NCI-H748 treated with DMSO at 0.1 percent for 48 hours (cell line): ENCODE results near the gene NEURL4.
A peak's percentile ranks its signal among the peaks of the same experiment; 100 is the strongest.
"Not testable (repeated sequence)": the region's sequence is repeated elsewhere in the genome, so short reads cannot be mapped to it uniquely, and the experiment has no call there.

Experiments
- DNase-seq: peaks from one replicate; lab custom pipeline; 2025; lab: John Stamatoyannopoulos, UW

Gene NEURL4

DNA sequence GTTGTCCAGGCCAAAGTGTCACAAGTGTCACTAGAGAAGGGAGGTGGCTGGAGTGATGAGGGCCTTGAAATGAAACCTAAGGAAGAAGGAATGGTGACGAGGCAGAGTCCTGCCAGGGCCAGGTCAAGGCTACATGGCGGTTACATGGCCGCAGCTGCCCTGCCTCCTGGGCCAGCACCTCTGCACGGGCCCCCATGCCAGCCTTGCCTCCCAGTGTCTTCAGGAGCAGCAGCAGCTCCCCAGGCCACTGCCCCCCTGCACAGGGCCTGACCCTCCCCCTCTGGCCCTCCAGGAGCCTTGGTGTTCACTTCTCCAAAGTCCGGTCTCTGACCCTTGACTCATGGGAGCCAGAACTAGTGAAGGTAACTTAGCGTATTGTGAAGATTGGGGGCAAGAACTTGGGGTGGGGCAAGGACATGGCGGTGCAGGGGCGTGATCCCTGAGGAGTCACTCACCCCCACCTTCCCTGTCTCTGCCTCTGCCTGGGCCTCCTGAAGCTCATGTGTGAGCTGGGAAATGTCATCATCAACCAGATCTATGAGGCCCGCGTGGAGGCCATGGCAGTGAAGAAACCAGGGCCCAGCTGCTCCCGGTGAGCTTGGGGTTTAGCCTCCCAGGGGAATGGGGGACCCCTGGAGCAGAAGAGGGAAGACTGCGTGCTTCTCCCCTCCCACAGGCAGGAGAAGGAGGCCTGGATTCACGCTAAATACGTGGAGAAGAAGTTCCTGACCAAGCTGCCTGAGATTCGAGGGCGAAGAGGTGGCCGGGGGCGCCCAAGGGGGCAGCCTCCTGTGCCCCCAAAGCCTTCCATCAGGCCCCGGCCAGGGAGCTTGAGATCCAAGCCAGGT is 18.7 kb upstream of the NEURL4 start:
- no peak for DNase-seq

DNA sequence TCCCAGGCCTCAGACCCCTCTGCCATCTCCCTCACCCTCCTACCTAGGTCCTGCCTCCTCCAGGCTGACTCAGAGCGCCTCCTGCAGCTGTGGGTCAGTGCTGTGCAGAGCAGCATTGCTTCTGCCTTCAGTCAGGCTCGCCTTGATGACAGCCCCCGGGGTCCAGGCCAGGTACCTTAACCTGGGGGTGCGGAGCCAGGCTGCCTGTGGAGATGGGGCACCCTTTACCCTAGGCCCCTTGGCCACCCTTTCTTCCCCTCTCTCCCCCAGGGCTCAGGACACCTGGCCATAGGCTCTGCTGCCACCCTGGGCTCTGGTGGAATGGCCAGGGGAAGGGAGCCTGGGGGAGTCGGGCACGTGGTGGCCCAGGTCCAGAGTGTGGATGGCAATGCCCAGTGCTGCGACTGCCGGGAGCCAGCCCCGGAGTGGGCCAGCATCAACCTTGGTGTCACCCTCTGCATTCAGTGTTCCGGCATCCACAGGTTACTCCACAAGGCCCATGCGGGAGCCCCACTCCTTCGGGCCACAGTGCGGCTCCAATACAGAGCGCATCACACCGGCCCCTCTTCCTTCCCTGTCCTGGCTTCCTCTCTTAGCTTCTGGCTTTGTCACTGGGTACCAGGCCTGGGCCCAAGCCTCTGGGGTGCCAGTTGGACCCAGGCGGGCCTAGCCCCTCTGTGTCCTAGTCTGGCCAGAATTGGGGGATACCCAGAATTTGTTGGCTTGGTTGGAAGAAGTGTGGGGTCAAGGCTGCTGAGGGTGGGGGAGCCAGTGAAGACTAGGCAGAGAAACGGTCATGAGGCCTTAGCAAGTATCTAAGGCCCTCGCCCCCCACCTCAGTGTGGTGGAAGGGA is 17.9 kb upstream of the NEURL4 start:
- DNase-seq, result no peak

DNA sequence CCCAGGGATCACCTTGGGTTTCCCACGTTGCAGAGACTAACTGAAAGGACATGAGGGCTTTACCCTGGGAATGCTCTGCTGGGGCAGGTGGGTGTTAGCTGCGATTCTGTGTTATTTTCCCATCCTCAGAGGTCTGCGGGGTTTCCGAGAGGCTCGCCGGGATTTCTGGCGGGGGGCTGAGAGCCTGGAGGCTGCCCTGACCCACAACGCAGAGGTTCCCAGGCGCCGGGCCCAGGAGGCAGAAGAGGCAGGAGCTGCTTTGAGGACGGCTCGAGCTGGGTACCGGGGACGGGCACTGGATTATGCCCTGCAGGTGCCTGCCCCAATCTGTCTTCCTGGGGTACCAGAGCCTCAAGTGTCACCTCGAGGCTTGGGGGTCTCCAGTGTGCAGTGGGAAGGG is 14.1 kb upstream of the NEURL4 start:
- no peak for DNase-seq

DNA sequence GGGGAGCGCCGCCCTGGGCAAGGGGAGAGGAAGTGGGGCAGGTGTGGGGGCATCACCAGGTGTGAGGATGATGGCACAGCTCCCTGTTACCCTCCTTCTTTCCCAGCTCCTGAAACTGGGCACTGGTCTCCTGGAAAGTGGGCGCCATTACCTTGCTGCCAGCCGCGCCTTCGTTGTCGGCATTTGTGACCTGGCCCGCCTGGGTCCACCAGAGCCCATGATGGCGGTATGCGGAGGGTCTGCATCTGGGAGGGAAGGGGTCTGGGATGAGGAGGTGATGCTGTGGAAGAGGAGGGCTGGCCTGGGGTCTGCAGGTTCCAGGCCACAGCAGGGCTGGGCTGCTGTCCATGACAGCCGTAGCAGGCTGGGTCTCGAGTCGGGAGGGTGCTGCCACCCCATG is 12.7 kb upstream of the NEURL4 start:
- DNase-seq, result no peak

DNA sequence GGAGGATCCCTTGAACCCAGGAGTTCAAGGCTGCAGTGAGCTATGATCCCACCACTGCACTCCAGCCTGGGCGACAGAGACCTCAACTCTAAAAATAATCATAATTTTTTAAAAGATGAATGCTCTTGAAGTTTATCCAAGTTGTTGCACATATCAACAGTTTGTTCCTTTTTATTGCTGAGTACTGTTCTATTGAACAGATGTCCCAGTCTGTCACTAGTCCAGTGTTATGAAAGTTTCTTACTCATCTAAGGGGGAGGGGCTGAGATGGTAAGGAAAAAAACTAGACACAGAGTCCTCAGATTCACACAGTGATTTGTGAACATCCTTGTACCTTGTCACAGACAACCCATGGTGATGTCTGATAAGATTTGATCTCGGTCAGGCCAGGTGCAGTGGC is 11.0 kb upstream of the NEURL4 start:
- DNase-seq, result no peak

DNA sequence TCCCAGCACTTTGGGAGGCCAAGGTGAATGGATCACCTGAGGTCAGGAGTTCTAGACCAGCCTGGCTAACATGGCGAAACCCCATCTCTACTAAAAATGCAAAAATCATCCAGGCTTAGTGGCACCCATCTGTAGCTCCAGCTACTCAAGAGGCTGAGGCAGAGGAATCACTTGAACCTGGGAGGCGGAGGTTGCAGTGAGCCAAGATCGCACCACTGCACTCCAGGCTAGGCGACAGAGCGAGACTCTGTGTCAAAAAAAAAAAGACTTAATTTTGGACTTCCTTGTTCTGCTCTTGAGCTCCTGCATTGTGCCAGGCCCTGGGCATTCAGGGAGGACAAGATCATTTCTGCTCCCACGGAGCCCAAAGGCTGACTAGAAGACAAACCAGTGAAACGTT is 8.5 kb upstream of the NEURL4 start:
- not testable (repeated sequence) for DNase-seq

DNA sequence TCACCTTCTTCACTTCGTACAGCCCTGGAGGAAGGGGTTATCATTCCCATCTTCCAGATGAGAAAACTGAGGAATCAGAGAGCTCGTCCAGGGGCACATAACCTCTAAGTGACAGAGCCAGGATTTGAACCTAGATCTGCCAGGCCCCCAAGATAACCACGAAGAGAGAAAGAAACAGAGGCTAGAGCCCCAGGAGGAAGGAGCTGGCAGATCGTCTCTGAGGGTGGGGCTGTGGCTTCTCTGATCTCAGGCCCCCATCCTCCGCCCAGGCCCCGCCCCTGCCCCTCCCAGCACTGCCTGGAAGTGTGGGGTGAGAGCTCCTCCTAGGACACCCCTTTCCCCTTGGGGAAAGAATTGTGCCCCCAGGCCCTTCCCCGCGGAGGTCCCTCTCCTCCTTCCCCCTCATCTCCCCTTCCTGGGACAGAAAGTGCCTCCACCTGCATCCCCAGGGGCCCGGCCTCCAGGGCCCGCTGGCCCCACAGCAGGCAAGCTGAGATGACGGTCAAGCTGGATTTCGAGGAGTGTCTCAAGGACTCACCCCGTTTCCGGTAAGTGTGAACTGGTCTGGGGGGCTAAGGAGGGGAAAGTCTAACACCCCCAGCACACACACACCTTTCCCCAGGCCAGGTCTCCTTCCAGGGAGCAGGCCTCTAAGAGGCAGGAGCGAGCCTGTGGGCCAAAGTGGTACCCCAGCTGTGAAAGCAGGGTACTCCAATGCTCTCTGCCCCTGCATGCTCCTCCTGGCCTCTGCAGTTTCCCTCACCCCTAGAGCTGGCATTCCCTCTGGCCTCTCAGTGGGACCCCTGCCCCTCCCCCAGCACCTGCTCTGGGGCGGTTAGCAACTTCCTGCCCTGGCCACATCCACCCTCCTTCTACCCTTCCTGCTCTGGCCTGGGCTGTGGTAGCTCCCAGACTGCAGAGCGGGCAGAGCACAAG is 7.4 kb upstream of the NEURL4 start, which contains the start of gene ACAP1:
Gene ACAP1, plus strand, starts transcription at position 290 of the 936 bp plus-strand sequence. Its CDS starts 206 bp downstream, at position 496.
- no peak for DNase-seq

DNA sequence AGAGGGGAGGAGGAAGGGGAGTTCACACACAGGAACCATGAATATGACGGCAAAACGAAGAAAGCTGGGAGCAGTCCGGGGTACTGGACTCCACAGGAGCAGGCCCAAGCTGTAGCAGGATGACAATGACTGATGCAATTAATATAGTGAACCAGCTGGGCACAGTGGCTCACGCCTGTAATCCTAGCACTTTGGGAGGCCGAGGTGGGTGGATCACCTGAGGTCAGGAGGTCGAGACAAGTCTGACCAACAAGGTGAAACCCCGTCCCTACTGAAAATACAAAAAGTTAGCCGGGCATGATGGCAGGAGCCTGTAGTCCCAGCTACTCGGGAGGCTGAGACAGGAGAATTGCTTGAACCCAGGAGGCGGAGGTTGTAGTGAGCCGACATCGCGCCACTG is 6.6 kb upstream of the NEURL4 start:
- not testable (repeated sequence) for DNase-seq

DNA sequence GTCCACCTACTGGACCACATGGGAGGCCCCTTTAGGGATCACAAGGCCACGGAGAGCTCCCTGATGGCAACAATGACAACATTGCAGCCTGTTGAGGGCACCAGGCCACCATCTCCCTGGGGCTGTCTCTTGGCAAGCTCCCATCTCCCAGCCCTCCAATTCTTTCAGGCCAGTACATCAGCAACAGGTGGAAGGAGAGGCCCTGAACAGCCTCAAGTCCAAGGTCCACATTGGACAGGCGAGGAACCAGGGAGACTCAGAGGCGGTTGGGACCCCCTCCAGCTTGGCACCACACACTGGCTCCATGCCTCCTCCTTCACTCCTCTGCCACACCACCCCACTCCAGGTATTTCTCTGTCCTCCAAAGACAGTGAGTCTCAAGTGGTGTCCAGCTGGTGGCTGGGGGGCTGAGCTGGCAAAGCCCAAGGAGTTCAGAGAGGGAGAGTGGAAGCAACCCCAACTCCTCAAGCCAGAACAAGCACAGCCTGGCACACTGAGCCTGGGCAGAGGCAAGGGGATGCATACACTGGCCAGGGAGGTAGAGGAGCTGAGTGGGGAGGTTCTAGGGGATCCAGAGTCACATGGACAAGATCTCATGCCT is 5.9 kb upstream of the NEURL4 start:
- DNase-seq, result no peak

DNA sequence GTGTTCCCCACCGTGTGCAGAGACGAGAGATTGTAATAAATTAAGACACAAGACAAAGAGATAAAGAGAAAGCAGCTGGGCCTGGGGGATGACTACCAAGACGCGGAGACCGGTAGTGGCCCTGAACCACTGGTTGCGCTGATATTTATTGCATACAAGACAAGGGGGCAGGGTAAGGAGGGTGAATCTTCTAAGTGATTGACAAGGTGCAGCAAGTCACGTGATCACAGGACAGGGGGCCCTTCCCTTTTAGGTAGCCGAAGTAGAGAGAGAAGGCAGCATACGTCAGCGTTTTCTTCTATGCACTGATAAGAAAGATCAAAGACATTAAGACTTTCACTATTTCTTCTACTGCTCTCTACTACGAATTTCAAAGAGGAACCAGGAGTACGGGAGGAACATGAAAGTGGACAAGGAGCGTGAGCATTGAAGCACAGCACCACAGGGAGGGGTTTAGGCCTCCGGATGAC is 3.5 kb upstream of the NEURL4 start:
- DNase-seq, result not testable (repeated sequence)

DNA sequence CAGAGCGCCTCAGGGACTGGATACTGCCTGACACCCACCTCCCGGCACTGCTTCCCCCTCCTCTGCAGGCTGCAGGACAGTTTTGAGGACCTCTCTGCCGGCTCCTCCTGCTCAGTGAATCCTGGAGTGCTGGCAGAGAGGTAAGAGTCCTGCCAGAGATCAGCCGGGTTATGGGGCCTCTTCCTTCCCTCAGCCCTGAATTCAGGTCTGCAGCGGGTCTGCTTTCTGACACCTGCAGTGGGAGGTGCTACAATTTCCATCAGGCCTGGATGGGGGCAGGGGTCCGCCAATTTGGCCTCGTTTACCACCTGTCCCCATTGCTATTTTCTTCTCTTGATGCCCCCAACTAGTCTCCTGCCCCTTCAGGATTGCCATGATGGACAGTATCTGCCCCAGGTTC is 3.0 kb upstream of the NEURL4 start:
- DNase-seq, result no peak

DNA sequence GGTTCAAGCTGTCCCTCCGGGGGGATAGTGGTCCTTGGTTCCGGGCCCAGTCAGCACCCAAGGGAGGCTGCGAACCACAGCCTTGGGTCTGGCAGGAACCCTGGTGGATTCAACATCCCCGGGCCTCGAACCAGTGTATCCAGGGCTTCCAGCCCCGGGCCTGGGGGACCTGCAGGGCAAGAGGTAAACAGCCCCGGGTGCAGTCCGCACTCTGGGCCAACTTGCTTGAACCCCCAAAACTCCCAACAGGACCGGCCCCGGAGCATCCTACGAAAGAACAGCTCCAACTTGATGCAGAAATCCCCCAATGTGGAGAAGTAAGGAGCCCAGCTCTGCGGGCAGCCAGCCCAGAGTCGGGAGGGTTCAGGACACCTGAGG is 1.5 kb upstream of the NEURL4 start:
- no peak for DNase-seq

DNA sequence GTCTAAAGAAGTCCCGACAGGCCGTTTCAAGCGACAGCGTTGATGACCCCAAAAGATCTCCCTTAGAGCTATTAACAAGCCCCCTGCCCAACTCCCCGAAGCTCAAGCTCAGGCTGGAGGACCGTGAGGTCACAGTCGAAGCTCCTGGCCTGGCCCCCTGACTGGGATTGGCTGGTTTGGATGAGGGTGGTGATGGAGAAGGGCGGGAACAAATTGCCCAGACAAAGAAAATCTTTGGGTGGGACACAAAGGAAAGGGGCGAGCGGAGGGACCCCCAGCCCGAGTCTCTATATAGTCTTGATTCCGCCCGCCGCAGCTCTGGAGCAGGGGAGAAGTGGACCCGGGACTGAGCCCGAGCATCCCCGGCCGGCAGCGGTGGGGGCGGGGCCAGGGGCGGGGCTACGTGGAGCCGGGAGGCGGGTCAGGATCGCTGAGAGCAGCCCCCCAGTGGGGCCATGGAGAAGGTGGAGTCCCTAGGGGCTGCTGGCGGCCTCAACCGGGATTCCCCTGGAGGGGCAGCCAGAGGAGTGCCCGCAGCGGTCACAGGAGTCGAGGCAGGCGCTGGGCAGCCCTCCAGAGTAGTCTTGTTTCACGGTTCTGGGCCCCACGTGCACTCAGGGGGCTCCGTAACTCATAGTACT is 982 bp upstream of the NEURL4 start:
- peak; percentile 80 for DNase-seq

DNA sequence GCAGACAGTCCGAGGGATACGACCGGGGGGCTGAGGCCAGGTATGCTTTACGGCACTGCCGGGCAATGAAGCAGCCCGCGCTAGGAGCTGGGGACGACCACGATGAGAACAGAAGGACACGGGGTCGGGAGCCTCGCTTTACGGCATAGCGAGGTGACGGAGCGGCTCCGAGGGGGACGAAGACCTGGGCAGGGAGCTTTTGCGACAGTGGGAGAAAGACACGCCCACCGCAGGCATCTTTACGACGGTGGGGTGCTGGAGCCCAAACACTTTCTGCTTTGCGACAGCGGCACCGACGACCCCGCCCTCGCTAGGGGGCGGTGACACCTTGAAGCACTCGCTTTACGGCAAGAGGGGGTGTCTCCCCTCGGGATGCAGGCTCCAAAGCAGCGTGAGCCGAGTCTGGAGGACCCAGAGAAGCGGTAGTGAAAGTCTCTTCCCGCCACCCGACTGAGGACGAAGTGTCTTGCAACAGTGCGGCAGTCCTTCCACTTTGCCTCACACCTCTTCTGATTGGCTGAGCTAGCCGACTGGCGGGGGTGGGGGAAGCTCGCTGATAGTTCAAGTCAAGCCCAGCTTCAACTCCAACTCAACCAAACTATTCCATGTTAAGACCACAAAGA is 350 bp upstream of the NEURL4 start:
- peak; percentile 98 for DNase-seq

DNA sequence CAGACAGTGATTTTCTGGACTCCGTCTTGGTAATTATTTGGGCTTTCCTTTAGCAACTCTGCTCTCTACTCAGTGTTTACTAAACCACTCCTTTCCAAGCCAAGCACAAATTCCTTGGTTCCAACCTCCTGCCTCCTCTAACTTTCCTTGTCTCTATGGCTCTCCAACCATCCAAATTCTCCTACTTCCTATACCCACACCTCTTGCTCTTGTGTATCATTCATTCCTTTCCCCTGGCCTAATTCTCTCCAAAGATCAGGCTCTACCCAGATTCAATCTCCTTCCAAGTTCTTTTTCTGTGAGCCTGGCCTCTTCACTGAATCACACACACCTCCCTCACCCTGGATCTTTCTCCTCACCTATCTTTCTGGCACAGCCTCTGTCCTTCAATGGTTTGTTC is 1.1 kb downstream of the NEURL4 start:
- DNase-seq, result no peak

DNA sequence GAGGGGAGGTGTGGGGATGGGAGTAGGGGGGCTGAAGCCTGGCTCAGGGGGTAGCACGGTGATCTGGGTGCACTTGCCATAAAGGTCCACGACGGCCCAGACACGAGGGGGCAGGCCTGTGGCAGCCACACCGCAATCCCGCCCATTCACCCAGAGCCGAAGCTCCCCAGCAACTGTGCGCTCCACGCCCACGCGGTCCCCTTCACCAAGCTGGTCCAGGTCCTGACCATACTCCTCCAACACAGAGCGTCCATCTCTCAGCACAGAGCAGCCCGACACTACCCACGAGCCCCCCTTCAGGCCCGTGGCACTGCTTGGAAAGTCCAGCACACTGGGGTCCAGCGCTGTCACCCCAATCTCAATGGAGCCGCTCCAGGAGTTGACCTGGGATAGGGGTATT is 1.6 kb downstream of the NEURL4 start:
- no peak for DNase-seq

DNA sequence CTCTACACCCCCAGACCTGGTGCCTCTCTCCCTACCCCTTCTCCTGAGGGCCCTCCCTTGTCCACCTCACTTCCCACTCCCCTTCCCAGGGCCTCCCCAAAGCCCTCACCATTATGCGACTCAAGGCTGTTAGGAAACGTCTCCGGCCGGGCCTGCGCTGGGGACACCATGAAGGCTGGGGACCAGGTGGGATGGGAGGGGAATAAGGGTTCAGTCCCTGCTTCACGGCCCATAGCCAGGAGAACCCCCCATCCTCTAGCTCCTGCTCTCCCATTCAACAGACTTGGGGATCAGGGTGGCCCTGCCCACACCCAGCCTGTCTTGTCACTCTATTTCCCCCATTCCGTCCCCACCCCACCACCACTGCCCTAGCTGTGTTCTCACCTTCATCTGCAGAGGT is 2.1 kb downstream of the NEURL4 start:
- DNase-seq, result no peak

DNA sequence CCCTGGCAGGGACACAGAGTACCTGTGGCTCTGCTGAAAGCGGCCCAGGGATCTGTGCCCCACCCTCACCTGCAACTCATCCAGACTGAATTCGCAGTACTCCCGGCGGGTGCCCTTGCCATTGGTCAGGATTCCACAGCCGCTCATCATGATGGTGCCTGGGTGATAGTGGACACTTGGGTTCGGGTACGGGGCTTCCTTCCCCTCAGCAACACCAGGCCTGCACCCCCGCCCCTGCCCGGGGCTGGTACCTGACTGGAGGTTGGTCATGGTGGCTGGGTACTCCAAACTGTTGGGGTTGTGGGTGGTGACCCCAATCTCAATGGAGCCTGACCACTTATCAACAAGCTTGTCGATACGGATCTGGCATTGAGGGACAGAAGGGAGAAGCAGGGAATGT is 2.9 kb downstream of the NEURL4 start:
- DNase-seq, result no peak

DNA sequence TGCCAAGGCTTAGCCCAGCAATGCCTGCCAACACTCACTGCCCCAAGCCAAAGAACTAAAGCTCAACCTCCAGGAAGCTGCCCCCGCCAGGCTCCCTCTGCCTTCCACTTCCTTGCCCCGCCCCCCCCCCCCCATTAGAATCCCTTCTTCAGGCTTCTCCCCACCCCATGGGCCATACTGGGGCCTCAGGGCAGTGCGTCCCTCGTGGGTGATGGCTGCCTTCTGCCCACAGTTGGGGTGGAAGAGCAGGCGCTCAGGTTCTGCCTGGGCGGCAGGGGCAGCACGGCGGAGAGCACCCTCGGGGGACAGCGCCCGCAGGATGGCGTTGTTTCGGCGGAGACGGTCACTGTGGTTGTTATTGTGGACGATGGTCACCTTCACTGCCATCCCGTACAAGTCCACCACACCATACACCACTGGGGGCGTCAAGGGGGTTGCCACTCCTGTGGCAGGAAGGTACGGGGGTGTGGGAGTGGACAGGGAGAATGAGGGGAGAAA is 4.1 kb downstream of the NEURL4 start:
- no peak for DNase-seq

DNA sequence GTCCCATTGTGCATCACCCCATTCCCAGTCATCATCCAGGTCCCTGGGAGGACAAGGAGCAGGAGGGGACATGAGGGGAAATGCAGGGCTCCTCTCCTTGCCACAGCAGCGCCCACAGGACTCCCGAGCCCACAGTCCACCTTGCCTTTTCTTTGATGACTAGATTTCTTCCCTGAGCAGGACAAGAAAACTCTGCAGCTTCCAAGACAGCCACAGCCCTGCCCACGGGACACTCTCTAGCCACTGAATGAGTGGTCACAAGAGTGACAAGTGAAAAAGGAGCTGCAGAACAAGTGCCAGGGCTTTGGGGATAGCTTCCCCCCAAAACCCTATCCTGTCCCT is 4.7 kb downstream of the NEURL4 start:
- no peak for DNase-seq
